ENCODE measurements around the gene TRIM34.
A peak's percentile ranks its signal among the peaks of the same experiment; 100 is the strongest.
"Not testable (repeated sequence)": the region's sequence is repeated elsewhere in the genome, so short reads cannot be mapped to it uniquely, and the experiment has no call there.

TRIM34 gene, protein sequence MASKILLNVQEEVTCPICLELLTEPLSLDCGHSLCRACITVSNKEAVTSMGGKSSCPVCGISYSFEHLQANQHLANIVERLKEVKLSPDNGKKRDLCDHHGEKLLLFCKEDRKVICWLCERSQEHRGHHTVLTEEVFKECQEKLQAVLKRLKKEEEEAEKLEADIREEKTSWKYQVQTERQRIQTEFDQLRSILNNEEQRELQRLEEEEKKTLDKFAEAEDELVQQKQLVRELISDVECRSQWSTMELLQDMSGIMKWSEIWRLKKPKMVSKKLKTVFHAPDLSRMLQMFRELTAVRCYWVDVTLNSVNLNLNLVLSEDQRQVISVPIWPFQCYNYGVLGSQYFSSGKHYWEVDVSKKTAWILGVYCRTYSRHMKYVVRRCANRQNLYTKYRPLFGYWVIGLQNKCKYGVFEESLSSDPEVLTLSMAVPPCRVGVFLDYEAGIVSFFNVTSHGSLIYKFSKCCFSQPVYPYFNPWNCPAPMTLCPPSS

DNA sequence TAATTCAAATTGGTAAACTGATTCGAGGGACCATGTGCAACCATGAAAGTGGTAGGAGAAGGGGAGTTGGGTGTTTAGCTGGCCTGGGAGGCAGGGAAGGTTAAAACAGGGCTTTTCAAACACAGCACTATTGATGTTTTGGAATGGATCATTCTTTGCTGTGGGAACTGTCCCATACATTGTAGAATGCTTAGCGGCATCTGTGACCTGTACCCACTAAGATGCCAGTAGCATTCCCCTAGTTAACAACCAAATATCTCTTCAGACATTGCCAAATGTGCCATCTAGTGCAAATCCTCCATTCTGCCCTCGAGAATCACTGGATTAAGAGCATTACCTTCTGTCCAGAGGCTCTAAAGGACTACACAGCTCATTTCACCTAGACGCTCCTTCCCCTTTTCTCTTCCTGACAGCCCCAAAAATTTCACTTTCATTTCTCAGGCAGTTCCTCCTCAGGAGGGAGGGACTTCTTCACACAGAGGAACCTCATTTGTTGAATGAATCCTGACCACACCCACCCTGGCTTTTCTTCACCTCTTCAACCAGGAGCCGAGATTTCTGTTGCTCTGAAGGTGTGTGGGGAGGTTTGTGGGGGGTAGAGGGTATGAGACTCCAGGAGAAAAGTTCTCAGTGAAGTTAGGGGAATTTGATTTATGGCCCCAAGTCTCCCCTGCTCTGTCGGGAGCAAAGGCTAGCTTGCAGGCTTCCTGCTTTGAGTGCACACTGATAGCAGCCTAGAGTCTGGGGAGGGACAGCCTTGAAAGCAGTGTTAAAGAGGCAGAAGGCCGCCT is at the start of gene TRIM34:
Gene TRIM34, plus strand, starts transcription at position 513 of the 791 bp plus-strand sequence. CDS start 7,331 bp downstream, outside the sequence.
- DNase-seq: peak; percentile 27

- DNase-seq: no peak
These were observed 49.6 kb upstream of the TRIM34 start for GRCh38 chr11:5575152-5575551.

DNA sequence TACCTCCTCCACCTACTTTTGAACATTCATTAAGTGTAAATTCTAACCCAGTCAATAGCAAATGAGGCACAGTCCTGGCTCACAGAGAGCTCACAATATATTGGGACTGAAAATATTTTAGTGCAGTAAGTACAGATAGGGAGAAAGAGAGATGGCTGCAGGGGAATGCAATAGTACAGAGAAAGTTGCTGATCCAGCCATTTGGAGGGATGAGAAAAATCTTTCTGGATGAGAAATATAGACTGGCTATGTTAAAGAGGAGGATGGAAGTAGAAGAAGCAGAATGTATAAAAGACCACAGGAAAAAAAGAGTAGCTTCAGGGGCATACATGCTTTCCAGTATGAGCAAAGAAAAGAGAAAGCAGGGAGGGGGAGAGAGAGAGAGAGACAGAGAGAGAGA is 47.7 kb upstream of the TRIM34 start:
- DNase-seq: no peak

GRCh38 chr11:5580577-5580976 is 44.2 kb upstream of the TRIM34 start, which contains the start of gene OR52B6:
Gene OR52B6 (plus strand): TSS chr11:5580877. CDS start chr11:5580877, 0 bp downstream.
- DNase-seq: no peak

DNA sequence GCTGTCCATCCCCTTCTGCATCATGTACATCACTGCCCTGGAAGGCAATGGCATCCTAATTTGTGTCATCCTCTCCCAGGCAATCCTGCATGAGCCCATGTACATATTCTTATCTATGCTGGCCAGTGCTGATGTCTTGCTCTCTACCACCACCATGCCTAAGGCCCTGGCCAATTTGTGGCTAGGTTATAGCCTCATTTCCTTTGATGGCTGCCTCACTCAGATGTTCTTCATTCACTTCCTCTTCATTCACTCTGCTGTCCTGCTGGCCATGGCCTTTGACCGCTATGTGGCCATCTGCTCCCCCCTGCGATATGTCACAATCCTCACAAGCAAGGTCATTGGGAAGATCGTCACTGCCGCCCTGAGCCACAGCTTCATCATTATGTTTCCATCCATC is 43.8 kb upstream of the TRIM34 start:
- DNase-seq: no peak

GRCh38 chr11:5584458-5584857 is 40.3 kb upstream of the TRIM34 start:
- not testable (repeated sequence) for DNase-seq

- not testable (repeated sequence) for DNase-seq
These were observed 34.9 kb upstream of the TRIM34 start for GRCh38 chr11:5589906-5590305.

DNA sequence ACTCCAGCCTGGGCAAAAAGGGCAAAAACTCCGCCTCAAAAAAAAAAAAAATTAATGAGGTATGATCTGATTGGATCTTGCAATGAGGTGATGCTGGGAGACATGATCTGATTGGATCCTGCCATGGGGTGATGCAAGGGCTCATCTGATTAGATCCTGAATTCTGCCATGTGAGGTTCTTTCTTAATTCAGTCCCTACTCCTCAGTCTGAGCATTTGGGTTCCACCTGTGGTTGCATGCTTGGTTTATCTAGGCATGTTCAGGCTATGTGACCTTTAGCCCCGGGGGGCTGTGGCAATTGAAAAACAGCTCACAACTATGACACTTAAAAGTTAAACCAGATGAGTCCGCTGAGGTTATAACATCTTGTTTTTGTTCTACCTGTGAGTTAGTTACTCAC is 33.2 kb upstream of the TRIM34 start:
- no peak for DNase-seq

GRCh38 chr11:5592615-5593014 is 32.2 kb upstream of the TRIM34 start:
- no peak for DNase-seq

- no peak for DNase-seq
These were observed 31.7 kb upstream of the TRIM34 start for GRCh38 chr11:5593146-5593545.

GRCh38 chr11:5596607-5597201 is 28.1 kb upstream of the TRIM34 start, which contains the start of gene TRIM6:
Gene TRIM6 (plus strand): TSS chr11:5596637. CDS start chr11:5596898, 261 bp downstream.
- DNase-seq: peak; percentile 54

- peak; percentile 6 for DNase-seq
These were observed 26.8 kb upstream of the TRIM34 start for GRCh38 chr11:5597953-5598352.

- peak; percentile 36 for DNase-seq
These were observed 24.4 kb upstream of the TRIM34 start for GRCh38 chr11:5600374-5600851.

DNA sequence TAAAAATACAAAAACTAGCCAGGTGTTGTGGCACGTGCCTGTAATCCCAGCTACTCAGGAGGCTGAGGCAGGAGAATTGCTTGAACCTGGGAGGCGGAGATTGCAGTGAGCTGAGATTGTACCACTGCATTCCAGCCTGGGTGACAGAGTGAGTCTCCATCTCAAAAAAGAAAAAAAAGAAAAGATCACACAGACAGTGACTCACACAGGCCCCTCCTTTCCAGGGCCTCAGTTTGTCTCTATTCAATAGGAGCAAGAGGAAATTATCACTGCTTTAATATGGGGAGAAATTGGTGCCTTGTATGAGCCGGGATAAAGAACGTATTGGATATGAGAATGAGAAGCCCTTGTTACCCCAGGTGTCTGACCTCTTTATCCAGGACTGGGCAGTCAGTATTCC is 22.0 kb upstream of the TRIM34 start:
- DNase-seq: not testable (repeated sequence)

DNA sequence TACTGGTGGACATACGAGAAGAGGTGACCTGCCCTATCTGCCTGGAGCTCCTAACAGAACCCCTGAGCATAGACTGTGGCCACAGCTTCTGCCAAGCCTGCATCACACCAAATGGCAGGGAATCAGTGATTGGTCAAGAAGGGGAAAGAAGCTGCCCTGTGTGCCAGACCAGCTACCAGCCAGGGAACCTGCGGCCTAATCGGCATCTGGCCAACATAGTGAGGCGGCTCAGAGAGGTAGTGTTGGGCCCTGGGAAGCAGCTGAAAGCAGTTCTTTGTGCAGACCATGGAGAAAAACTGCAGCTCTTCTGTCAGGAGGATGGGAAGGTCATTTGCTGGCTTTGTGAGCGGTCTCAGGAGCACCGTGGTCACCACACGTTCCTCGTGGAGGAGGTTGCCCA is 21.5 kb upstream of the TRIM34 start:
- no peak for DNase-seq

DNA sequence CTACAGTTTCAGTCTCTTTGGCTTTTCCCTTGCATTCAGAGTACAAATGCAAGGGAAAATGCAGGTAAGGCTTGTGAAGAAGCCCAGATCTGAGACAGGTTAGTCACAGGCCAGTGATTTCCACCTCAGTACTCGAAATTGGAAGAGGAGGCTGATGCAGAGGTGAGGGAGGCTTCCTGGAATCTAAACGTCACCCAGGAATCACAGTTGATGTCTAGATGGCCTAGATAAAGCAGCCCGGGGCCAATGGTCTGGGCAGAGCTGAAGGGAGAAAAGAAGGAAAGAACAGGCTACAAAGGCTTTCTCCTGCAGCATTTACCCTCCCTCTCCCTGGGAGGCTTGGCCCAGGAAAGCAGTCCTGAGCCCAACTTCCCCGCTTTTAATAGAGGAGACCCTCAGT is 19.9 kb upstream of the TRIM34 start:
- DNase-seq: no peak

GRCh38 chr11:5605849-5606248 is 19.0 kb upstream of the TRIM34 start:
- no peak for DNase-seq

- no peak for DNase-seq
These were observed 16.0 kb upstream of the TRIM34 start for GRCh38 chr11:5608808-5609207.

GRCh38 chr11:5610446-5610845 is 14.4 kb upstream of the TRIM34 start:
- no peak for DNase-seq

- no peak for DNase-seq
These were observed 13.2 kb upstream of the TRIM34 start for GRCh38 chr11:5611627-5612026.

DNA sequence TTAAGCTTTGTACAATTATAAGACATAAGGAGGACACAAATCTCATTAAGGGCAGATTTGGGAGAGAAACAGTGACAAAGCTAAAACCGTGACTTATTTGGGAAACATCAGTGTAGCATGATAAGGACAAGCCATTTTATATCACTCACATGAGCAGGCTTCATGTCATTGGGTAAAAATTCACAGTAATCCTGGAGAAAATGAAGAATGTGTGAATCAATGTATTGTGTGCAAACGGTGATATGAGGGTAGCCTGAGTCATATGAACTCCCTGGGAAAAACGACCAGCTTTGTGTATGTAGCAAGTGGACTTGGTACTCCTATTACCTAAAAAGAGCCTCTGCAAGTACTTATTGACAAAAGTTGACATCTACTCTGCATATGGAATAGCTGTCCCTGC is 6.0 kb upstream of the TRIM34 start:
- DNase-seq: no peak

DNA sequence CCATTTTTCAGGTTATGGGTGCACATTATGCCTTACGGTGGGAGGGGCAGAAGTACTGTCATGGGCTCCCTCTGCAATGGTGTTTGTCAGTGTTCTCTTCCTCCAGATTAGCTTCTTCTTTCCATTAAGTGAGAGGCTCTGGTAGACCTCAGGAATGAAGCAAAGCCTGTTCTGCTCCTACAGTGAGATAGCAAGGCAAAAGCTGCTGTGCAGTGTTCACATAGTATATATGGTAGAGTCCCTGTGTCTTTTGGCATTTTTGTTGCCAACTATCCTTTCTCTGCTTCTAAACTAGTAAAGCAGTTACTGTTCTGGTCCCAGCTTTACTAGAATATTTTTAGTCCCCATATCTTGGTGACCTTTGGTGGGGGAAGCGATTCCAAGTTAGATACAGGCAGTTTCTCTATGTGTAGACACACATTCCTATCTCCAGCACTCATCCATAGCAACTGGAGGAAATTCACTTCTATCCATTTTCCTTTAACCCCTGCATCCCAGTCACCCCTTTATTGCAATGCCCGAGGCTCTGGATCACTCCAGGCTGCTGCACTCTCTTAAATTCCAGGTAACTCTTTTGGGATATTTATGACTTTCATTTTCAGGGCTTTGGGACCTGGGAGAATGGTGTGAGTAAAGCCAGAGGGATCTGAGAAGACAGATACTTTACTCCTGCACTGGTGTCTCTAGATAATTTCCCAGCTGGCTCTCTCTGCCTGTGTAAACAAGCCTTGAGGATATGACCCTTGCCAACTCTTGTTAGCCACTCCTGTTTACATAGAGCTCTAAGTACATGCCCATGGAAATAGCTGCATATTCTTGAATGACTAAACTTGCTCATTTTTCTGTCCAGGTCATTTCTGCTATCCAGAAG is 3.9 kb upstream of the TRIM34 start:
- DNase-seq: no peak
